PFSK-1 (cell line): ENCODE measurements around the gene NPAS2.

Experiments used
- FOXP2 ChIP-seq: optimal IDR thresholded peaks from 2 replicates; pipeline ENCODE3; 2011; ENCODE audit warnings: borderline replicate concordance, control low read depth, inconsistent platforms; ENCODE audit not compliant: insufficient read depth; ENCODE audit errors: extremely low read length, extremely low read depth
- POLR2AphosphoS5 ChIP-seq: IDR thresholded peaks from 2 replicates; pipeline ENCODE4 v1.6.1; 2012; ENCODE audit warnings: low read depth, mild to moderate bottlenecking, control low read depth, low read length, moderate library complexity
- REST ChIP-seq, 2 experiments: IDR thresholded peaks; 2 replicates each; pipeline versions ENCODE4 v1.6.1 to v1.8.0; 2011 to 2012; ENCODE audit warnings: low read depth in 2 of 2, low read length in 2 of 2, control low read depth in 1 of 2, inconsistent platforms in 1 of 2, mild to moderate bottlenecking in 1 of 2, moderate library complexity in 1 of 2; ENCODE audit not compliant: insufficient read depth in 1 of 2
- TAF1 ChIP-seq: IDR thresholded peaks from 2 replicates; pipeline ENCODE4 v1.6.1; 2012; ENCODE audit warnings: low read length, control low read depth, borderline replicate concordance; ENCODE audit not compliant: insufficient read depth

- TF ChIP-seq POLR2AphosphoS5 (no peak), REST (IDR thresholded peaks at IDR 0.05; ENCODE audit: insufficient read depth in 1 of 2, low read depth in 2 of 2, low read length in 2 of 2) (no peak), FOXP2 (no peak), TAF1 (no peak)
Measured at GRCh38 chr2:100889286-100889685, 69.3 kb downstream of the NPAS2 start.
